H1 (cell line): ENCODE data around the gene TSC22D4. TPM values are rescaled to one million over a fixed set of nuclear protein-coding genes. Genes with fewer than 3 reads are reported as not detected.

Source experiments
- CHD7 ChIP-seq: fragments of 300-600 bp; sonication (generic); IDR thresholded peaks from 2 replicates; pipeline ENCODE4 v1.7.1; 2012; ENCODE audit warnings: low read length, moderate library complexity, mild to moderate bottlenecking, inconsistent platforms; ENCODE audit not compliant: insufficient replicate concordance
- TAF7 ChIP-seq: optimal IDR thresholded peaks from 2 replicates; pipeline ENCODE3; 2011; ENCODE audit warnings: low read depth, mild to moderate bottlenecking, inconsistent platforms, low read length, moderate library complexity, borderline replicate concordance
- polyA plus RNA-seq, 7 experiments: library from polyadenylated mRNA; depleted of rRNA in 3 of 7; stranded (reverse) in 5 of 7; unstranded in 2 of 7; fragments of >200 nt in 5 of 7; fragments of 200-250 nt in 2 of 7; gene quantifications; 1 replicate in 5 of 7; 2 replicates in 1 of 7; 4 replicates in 1 of 7; pipeline versions ENCODE4 v1.2.1 to v1.2.3, GENCODE V29; 2011 to 2013; ENCODE audit warnings: missing spikeins in 2 of 7, mixed read lengths in 2 of 7
- total RNA-seq: library from RNA; stranded (reverse); fragmentation: NEBNext Ultra II Directional; extraction: Animal tissue kit (Norgen Biotek cat#: 25700); gene quantifications from 2 replicates; pipeline ENCODE4 v1.2.1, GENCODE V29; 2021

Gene TSC22D4
- total and polyA plus RNA-seq, 2 of the 8 experiments (the other 6 are each of a cell fraction or from before 2014, with no cell fraction given), result 13.2 to 20.3 TPM

DNA sequence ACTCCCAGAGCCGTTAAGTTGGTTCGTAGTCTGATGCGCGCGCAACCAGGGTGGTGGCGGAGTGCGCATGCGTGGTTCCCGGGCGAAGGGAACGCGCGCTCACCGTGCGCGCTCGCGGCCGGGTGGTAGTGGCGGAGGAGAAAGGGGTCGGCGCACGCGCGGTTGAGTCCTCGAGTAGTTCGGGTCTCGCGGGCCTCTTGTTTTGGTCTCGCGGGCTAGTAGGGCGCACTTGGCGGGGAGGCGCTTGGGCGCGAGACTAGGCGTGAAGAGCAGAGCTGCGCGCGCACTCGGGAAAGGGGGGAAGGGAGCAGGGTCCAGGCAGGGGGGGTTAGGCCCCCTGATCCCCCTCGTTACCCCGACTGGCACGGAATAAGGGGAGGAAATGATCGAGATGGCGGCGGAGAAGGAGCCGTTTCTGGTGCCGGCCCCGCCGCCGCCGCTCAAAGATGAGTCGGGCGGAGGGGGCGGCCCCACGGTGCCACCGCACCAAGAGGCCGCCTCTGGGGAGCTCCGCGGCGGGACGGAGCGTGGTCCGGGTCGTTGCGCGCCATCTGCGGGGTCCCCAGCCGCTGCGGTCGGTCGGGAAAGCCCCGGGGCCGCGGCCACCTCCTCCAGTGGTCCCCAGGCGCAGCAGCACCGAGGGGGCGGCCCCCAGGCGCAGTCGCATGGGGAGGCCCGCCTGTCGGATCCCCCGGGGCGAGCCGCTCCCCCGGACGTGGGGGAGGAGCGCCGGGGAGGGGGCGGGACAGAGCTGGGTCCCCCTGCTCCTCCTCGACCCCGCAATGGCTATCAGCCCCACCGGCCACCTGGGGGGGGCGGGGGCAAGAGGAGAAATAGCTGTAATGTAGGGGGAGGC is 49.1 kb downstream of the TSC22D4 start, which contains the start of gene MEPCE (continued):
- TF ChIP-seq CHD7 (no peak), TAF7 (no peak)
